ENCODE results near the gene CPD.

Gene CPD

DNA sequence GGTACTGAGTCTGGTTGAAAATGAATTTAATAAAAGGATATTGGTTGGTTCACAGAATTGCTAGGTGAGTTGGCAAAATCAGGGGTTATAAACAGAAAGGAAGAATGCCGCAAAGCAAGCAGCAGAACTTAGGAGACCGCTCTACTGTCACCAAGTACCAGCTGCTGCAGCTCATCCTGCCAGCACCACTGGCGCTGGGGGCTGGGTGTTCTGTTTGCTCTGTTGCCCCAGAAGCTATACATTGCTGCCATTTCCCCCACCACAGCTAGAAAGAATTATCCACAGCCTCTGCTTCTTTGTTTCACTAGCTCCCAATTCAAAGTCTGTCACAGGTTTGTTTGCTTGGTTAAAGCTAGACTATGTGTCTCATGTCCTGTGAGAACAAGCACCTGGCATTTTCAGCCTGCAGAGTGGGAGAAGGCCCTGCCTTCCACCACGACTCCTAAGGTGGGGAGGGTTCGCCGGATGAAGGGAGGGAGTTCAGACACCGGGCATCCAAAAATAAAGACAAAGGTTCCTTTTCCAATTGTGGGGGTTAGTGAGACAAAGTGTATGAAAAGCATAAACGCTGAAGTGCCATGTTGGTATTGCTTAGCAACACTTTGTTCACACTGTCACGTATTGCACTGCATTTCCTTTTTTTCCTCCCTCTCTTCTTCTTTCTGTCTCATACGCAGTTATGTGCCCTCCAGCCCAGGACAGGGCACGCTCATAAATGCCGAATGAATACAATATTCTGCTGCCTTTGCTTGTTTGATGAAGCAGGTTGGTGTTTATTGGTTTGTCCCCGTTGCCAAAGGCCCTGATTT is 9.6 kb upstream of the CPD start:
- Histone ChIP-seq H2AFZ (no peak overlapping the region), H3K4me1 (no peaks in the 10 kb centered on the region), H3K9ac (no peak overlapping the region), H3K79me2 (no peaks in the 10 kb centered on the region), H3K4me3 (ENCODE audit: low read depth, low read length) (no peak overlapping the region), H3K27ac (no peak overlapping the region), H3K27me3 (ENCODE audit: control insufficient read depth, insufficient read depth, low read length) (no peaks in the 10 kb centered on the region), H3K36me3 (ENCODE audit: control insufficient read depth, insufficient read depth, low read length) (no peaks in the 10 kb centered on the region), H3K9me3 (ENCODE audit: control insufficient read depth, low read length) (no peaks in the 10 kb centered on the region), H3K4me2 (ENCODE audit: low read length) (no peak overlapping the region)
- no peak for TF ChIP-seq CTCF (IDR thresholded peaks at IDR 0.05)

GRCh38 chr17:30369995-30370394 is 8.7 kb upstream of the CPD start:
- Histone ChIP-seq H3K79me2 (no peaks in the 10 kb centered on the region), H3K27ac (no peak overlapping the region), H3K4me2 (ENCODE audit: low read length) (no peak overlapping the region), H3K27me3 (ENCODE audit: control insufficient read depth, insufficient read depth, low read length) (no peaks in the 10 kb centered on the region), H3K4me1 (no peaks in the 10 kb centered on the region), H3K9me3 (ENCODE audit: control insufficient read depth, low read length) (no peaks in the 10 kb centered on the region), H3K36me3 (ENCODE audit: control insufficient read depth, insufficient read depth, low read length) (no peaks in the 10 kb centered on the region), H3K4me3 (ENCODE audit: low read depth, low read length) (no peak overlapping the region), H2AFZ (no peak overlapping the region), H3K9ac (no peak overlapping the region)
- no peak for TF ChIP-seq CTCF (IDR thresholded peaks at IDR 0.05)

DNA sequence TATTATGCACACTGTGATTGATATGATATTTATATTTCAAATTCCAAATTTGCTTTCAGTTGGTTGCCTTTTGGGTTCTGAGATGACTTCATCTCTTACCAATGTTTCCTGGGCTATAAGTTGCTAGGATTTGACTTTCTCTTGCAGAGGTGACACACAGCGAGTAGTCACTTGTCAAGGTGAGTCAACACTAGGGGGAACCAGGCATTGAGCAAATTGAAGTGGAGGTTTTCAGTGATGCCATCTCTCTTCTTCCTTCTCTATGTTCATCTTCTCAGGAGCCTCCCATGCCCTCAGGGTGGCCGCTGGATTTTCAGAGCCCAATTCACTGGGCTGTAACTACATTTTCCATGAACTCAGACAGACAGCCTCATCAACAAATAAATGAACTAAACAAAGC is 6.0 kb upstream of the CPD start:
- Histone ChIP-seq H3K4me2 (ENCODE audit: low read length) (no peak overlapping the region), H3K27me3 (ENCODE audit: control insufficient read depth, insufficient read depth, low read length) (no peaks in the 10 kb centered on the region), H2AFZ (no peak overlapping the region), H3K4me3 (ENCODE audit: low read depth, low read length) (no peak overlapping the region), H3K4me1 (peaks cover 15% of the 10 kb centered on the region), H3K9ac (no peak overlapping the region), H3K27ac (no peak overlapping the region), H3K36me3 (ENCODE audit: control insufficient read depth, insufficient read depth, low read length) (no peaks in the 10 kb centered on the region), H3K9me3 (ENCODE audit: control insufficient read depth, low read length) (no peaks in the 10 kb centered on the region), H3K79me2 (no peaks in the 10 kb centered on the region)
- peak; percentile 9 for TF ChIP-seq CTCF (IDR thresholded peaks at IDR 0.05)

GRCh38 chr17:30375661-30376060 is 3.1 kb upstream of the CPD start:
- H3K27me3 ChIP-seq (ENCODE audit: control insufficient read depth, insufficient read depth, low read length), result no peaks in the 10 kb centered on the region
- peaks cover 13% of the 10 kb centered on the region for H3K79me2 ChIP-seq
- no peaks in the 10 kb centered on the region for H3K9me3 ChIP-seq (ENCODE audit: control insufficient read depth, low read length)
- peaks cover 19% of the 10 kb centered on the region for H3K4me1 ChIP-seq
- no peak overlapping the region for H3K4me3 ChIP-seq (ENCODE audit: low read depth, low read length)
- no peak overlapping the region for H3K27ac ChIP-seq
- no peak overlapping the region for H2AFZ ChIP-seq
- H3K4me2 ChIP-seq (ENCODE audit: low read length), result no peak overlapping the region
- H3K36me3 ChIP-seq (ENCODE audit: control insufficient read depth, insufficient read depth, low read length), result no peaks in the 10 kb centered on the region
- no peak overlapping the region for H3K9ac ChIP-seq
- no peak for TF ChIP-seq CTCF (IDR thresholded peaks at IDR 0.05)
